ENCODE data around the gene FBXO34.
A peak's percentile ranks its signal among the peaks of the same experiment; 100 is the strongest.

The FBXO34 gene

GRCh38 chr14:55347040-55347439 lies 75.8 kb downstream of the FBXO34 start:
- no peak overlapping the region for H3K4me3 ChIP-seq (ENCODE audit: low read depth, low read length)
- no peaks in the 10 kb centered on the region for H3K27me3 ChIP-seq (replicated peaks)
- peaks cover 7% of the 10 kb centered on the region for H3K36me3 ChIP-seq (replicated peaks)
- in situ Hi-C loops (cut with HindIII; ENCODE audit: low pct_ligation_motif_present, low sequenced_read_pairs): no loop called here
- no peak for DNase-seq
- no peak for TF ChIP-seq CTCF (IDR thresholded peaks at IDR 0.05; ENCODE audit: low read depth, low read length, missing control alignments)
- no peak overlapping the region for H3K27ac ChIP-seq

- no peak for DNase-seq
- H3K4me3 ChIP-seq (ENCODE audit: low read depth, low read length): no peak overlapping the region
- no peak for TF ChIP-seq CTCF (IDR thresholded peaks at IDR 0.05; ENCODE audit: low read depth, low read length, missing control alignments)
Measured at GRCh38 chr14:55347748-55348147, 76.5 kb downstream of the FBXO34 start.

GRCh38 chr14:55348766-55349453 lies 77.7 kb downstream of the FBXO34 start:
- no peak for DNase-seq
- H3K4me3 ChIP-seq (ENCODE audit: low read depth, low read length): no peak overlapping the region
- no peaks in the 10 kb centered on the region for H3K27me3 ChIP-seq (replicated peaks)
- H3K36me3 ChIP-seq (replicated peaks): peaks cover 14% of the 10 kb centered on the region
- TF ChIP-seq CTCF (IDR thresholded peaks at IDR 0.05; ENCODE audit: low read depth, low read length, missing control alignments): no peak
- in situ Hi-C loops (cut with HindIII; ENCODE audit: low pct_ligation_motif_present, low sequenced_read_pairs): no loop called here
- H3K27ac ChIP-seq: no peak overlapping the region

More at GRCh38 chr14:55347748-55348147, 76.5 kb downstream of the FBXO34 start:
- Histone ChIP-seq H3K36me3 (replicated peaks) (peaks cover 14% of the 10 kb centered on the region), H3K27me3 (replicated peaks) (no peaks in the 10 kb centered on the region), H3K27ac (no peak overlapping the region)
- in situ Hi-C loops (cut with HindIII; ENCODE audit: low pct_ligation_motif_present, low sequenced_read_pairs): no loop called here

GRCh38 chr14:55349565-55349964 lies 78.3 kb downstream of the FBXO34 start:
- no peak overlapping the region for H3K4me3 ChIP-seq (ENCODE audit: low read depth, low read length)
- DNase-seq: no peak
- H3K27me3 ChIP-seq (replicated peaks): no peaks in the 10 kb centered on the region
- no peak overlapping the region for H3K27ac ChIP-seq
- no peak for TF ChIP-seq CTCF (IDR thresholded peaks at IDR 0.05; ENCODE audit: low read depth, low read length, missing control alignments)
- peaks cover 16% of the 10 kb centered on the region for H3K36me3 ChIP-seq (replicated peaks)
- in situ Hi-C loops (cut with HindIII; ENCODE audit: low pct_ligation_motif_present, low sequenced_read_pairs): no loop called here

GRCh38 chr14:55350461-55350860 lies 79.2 kb downstream of the FBXO34 start:
- peaks cover 16% of the 10 kb centered on the region for H3K36me3 ChIP-seq (replicated peaks)
- peak; percentile 5 for TF ChIP-seq CTCF (IDR thresholded peaks at IDR 0.05; ENCODE audit: low read depth, low read length, missing control alignments)
- H3K4me3 ChIP-seq (ENCODE audit: low read depth, low read length): no peak overlapping the region
- H3K27ac ChIP-seq: no peak overlapping the region
- DNase-seq: no peak
- no peaks in the 10 kb centered on the region for H3K27me3 ChIP-seq (replicated peaks)
- in situ Hi-C loops (cut with HindIII; ENCODE audit: low pct_ligation_motif_present, low sequenced_read_pairs): no loop called here

- H3K36me3 ChIP-seq (replicated peaks): peaks cover 16% of the 10 kb centered on the region
- in situ Hi-C loops (cut with HindIII; ENCODE audit: low pct_ligation_motif_present, low sequenced_read_pairs): no loop called here
- H3K27me3 ChIP-seq (replicated peaks): no peaks in the 10 kb centered on the region
- H3K4me3 ChIP-seq (ENCODE audit: low read depth, low read length): no peak overlapping the region
- no peak overlapping the region for H3K27ac ChIP-seq
- no peak for DNase-seq
- TF ChIP-seq CTCF (IDR thresholded peaks at IDR 0.05; ENCODE audit: low read depth, low read length, missing control alignments): no peak
Measured at GRCh38 chr14:55351111-55351510, 79.9 kb downstream of the FBXO34 start.

Data from brain microvascular endothelial cell (primary cell).